Aorta (tissue), 5 donors: Measurements from ENCODE around the gene SCGB3A1. TPM values are rescaled to one million over a fixed set of nuclear protein-coding genes. Genes with fewer than 3 reads are reported as not detected.

Source experiments
- ATAC-seq: fragments of 200-7000 bp; cut with Tn5 transposase; one replicate; pipeline ENCODE4 v1.9.1; 2022; ENCODE audit warnings: moderate library complexity; ENCODE audit not compliant: low FRiP score
- DNase-seq, 2 donors: peaks; one replicate each; pipeline ENCODE4 v3.0.0-alpha.2; 2020
- H3K27ac ChIP-seq, 2 donors: one replicate each; pipeline ENCODE4 v1.5.1; 2013; ENCODE audit warnings: low read length in 2 of 2, mild to moderate bottlenecking in 2 of 2, moderate library complexity in 2 of 2, control low read depth in 1 of 2, inconsistent platforms in 1 of 2, low read depth in 1 of 2
- H3K27me3 ChIP-seq, 2 donors: one replicate each; pipeline ENCODE4 v1.6.1; 2013; ENCODE audit warnings: control low read depth in 1 of 2, low read length in 1 of 2, mild to moderate bottlenecking in 1 of 2, moderate library complexity in 1 of 2; ENCODE audit not compliant: insufficient read depth in 2 of 2, control insufficient read depth in 1 of 2
- H3K36me3 ChIP-seq, 2 donors: one replicate each; pipeline ENCODE4 v1.6.1; 2013; ENCODE audit warnings: control low read depth in 1 of 2, low read length in 1 of 2, mild to moderate bottlenecking in 1 of 2; ENCODE audit not compliant: insufficient read depth in 2 of 2, control insufficient read depth in 1 of 2
- H3K4me1 ChIP-seq, 2 donors: one replicate each; pipeline ENCODE4 v1.6.1; 2013; ENCODE audit warnings: low read length in 2 of 2, control low read depth in 1 of 2, mild to moderate bottlenecking in 1 of 2, moderate library complexity in 1 of 2; ENCODE audit not compliant: insufficient read depth in 2 of 2, control insufficient read depth in 1 of 2
- H3K4me3 ChIP-seq, 2 donors: one replicate each; pipeline ENCODE4 v1.5.1; 2013; ENCODE audit warnings: low read length in 2 of 2, control low read depth in 1 of 2, mild to moderate bottlenecking in 1 of 2
- H3K9me3 ChIP-seq: one replicate; pipeline ENCODE4 v1.6.1; 2013; ENCODE audit warnings: mild to moderate bottlenecking, low read length; ENCODE audit not compliant: control insufficient read depth
- WGBS, 2 donors: extraction: QIAGEN DNeasy Blood & Tissue Kit; methylation state at CpG; one replicate each; pipeline ENCODE4 v1.1.7; 2013; 5-methylcytosine and 5-hydroxymethylcytosine counted together
- intact Hi-C, 2 donors: fragments of 100-400 bp; cut with DNase I; formaldehyde crosslinking; loops; one replicate each; pipeline versions ENCODE4 v1.14.2 to v1.15.0; 2022
- polyA plus RNA-seq, 2 donors: library from polyadenylated mRNA; stranded (reverse); fragments of 200-250 nt; gene quantifications; one replicate each; pipeline ENCODE4 v1.2.3, GENCODE V29; 2013
- total RNA-seq, 2 donors: library from RNA; stranded (reverse); fragmentation: NEBNext Ultra II Directional; extraction: Animal tissue kit (Norgen Biotek cat#: 25700); gene quantifications; one replicate each; pipeline ENCODE4 v1.2.1, GENCODE V29; 2021
- donor health status: healthy with polysubstance abuse.
- donor health status: Bipolar disorder and iron deficiency.
- donor health status: DM: no; HTN: no; CAD: no.
- donor health status: DM: no; HTN: no; CAD: no.
- donor health status: DM: yes; HTN: yes; CAD: no.

SCGB3A1 gene
- total and polyA plus RNA-seq, 4 donors, result 2.0 TPM; not detected in 3

- ATAC-seq (no peak), DNase-seq (no peak)
- 80 to 84% methylated on average over 25 of the region's 25 CpGs for WGBS, 2 donors
- no peaks in the 10 kb centered on the region for H3K36me3 ChIP-seq
- no peak overlapping the region for H3K27ac ChIP-seq
- no peaks in the 10 kb centered on the region for H3K9me3 ChIP-seq
- no peaks in the 10 kb centered on the region for H3K4me1 ChIP-seq
- intact Hi-C loops, result no loop called here
- no peak overlapping the region for H3K4me3 ChIP-seq
- H3K27me3 ChIP-seq, result no peaks in the 10 kb centered on the region
Measured at GRCh38 chr5:180595381-180596114, 4.2 kb upstream of the SCGB3A1 start.

DNA sequence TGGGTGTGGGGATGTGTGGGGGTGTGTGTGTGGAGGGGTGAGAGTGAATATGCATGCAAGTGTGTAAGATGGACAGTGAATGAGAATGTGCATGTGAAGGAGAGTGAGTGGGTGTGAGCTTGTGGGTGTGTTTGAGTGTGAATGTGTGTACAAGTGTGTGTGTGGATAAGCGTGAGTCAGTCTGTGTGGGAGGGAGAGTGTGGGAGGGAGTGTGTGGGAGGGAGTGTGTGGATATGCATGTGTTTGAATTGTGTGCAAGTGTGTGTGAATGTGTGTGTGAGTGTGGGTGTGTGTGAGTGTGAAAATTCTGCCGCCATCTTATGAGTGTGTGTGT lies 3.7 kb upstream of the SCGB3A1 start:
- Histone ChIP-seq H3K9me3 (no peaks in the 10 kb centered on the region), H3K27me3 (no peaks in the 10 kb centered on the region), H3K4me1 (no peaks in the 10 kb centered on the region), H3K36me3 (no peaks in the 10 kb centered on the region), H3K4me3 (no peak overlapping the region), H3K27ac (no peak overlapping the region)
- intact Hi-C loops, result no loop called here
- DNase-seq (no peak), ATAC-seq (no peak)
- WGBS, 2 donors, result 85 to 92% methylated on average over 2 of the region's 2 CpGs

- no peaks in the 10 kb centered on the region for H3K4me1 ChIP-seq
- no peaks in the 10 kb centered on the region for H3K9me3 ChIP-seq
- no peak overlapping the region for H3K4me3 ChIP-seq
- H3K36me3 ChIP-seq, result no peaks in the 10 kb centered on the region
- H3K27me3 ChIP-seq, result no peaks in the 10 kb centered on the region
- no peak for DNase-seq
- no peak overlapping the region for H3K27ac ChIP-seq
- intact Hi-C loops, result no loop called here
- 92% methylated on average over 17 of the region's 17 CpGs for WGBS, 2 donors
- ATAC-seq, result no peak
Measured at GRCh38 chr5:180594311-180595045, 3.2 kb upstream of the SCGB3A1 start.

DNA sequence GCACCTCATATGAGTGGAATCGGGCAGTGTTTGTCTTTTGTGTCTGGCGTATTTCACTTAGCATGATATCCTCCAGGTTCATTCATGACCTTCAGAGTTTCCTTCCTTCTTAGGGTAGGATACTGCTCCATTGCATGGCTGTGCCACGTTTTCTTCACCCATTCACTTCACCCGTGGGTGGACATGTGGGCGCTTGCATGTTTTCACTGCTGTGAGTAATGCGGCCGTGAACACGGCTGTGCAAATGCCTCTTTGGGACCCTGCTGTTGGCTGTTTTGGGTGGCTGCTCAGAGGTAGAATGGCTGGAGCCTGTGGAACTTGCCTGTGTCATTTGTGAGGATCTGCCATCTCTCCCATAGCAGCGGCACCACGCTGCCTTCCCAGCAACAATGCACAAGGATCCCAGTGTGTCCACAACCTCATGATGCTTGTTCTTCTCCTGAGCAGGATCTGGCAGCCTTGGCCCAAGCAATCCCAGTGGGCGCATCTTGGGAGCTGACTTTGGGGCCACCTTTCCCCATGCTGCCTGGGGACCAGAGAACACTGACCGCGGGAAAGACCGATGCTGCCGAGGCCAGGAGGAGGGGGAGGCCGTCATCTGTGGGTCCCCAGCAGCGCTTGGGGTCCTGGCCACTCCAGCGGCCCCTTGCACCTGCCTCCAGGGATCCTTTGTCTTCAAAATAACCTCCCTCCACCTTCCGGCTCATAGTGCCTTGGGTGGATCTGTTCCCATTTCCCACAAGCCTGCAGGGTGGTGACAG lies 2.3 kb upstream of the SCGB3A1 start:
- H3K4me3 ChIP-seq, result no peak overlapping the region
- no peak overlapping the region for H3K27ac ChIP-seq
- H3K9me3 ChIP-seq, result no peaks in the 10 kb centered on the region
- intact Hi-C loops, result no loop called here
- 90 to 92% methylated on average over 18 to 19 of the region's 19 CpGs for WGBS, 2 donors
- DNase-seq (no peak), ATAC-seq (no peak)
- no peaks in the 10 kb centered on the region for H3K27me3 ChIP-seq
- no peaks in the 10 kb centered on the region for H3K4me1 ChIP-seq
- no peaks in the 10 kb centered on the region for H3K36me3 ChIP-seq

DNA sequence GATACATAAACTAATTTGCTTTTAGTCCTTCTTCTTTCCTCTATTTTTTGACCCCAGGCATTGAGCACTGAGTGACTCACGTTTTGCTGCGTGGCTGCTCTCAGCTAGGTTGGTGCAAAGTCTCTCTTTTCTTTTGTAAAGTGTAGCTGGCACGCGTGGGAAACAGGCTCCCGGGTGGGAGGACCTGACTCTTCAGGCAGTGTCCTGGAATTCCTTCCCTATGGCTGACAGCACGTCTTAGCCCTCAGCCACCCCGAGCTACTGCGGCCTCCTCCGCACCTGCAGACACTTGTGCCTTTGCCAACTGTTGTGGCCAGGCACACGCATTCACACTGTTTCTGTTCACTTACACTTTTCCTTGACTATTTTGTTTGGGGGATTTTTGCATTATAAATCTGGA lies 877 bp upstream of the SCGB3A1 start:
- intact Hi-C loops, result no loop called here
- Histone ChIP-seq H3K27me3 (no peaks in the 10 kb centered on the region), H3K9me3 (no peaks in the 10 kb centered on the region), H3K27ac (no peak overlapping the region), H3K4me1 (no peaks in the 10 kb centered on the region), H3K4me3 (no peak overlapping the region), H3K36me3 (no peaks in the 10 kb centered on the region)
- ATAC-seq (no peak), DNase-seq (no peak)
- WGBS, 2 donors, result 92 to 93% methylated on average over 10 of the region's 10 CpGs

DNA sequence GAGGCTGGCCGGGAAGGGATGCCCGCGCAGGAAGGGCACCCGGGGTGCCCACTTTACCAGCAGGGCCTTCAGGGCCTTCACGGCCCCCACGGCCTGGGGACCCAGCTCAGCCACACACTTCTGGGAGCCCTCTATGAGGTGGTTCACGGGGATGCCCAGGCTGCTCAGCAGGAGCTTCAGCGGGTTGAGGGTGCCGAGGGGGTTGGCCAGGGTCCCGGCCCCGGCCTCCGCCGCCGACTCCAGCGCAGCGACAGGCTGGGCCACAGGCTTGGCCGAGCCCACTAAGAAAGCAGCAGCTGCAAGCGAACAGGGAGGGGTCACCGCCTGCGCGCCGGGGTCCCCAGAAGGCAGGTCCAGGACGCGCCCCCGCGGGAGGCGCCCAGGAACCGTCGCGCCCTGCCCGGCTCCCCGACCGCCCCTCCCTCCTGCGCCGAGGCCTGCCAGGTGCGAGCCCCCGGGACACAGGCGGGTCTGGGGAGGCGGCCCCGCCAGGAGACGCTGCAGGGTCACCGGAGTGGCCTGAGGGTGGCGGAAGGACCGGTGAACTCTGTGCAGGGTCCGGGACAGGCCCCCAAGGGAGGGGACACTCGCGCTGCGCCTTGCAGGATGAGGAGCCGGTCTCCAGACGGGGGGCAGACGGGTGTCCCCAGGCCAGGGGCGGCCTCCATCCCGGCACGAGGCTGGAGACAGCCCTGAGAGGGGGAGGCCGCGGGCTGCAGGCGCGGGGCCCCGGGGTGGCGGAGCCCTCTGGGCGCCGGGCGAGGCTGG lies 572 bp downstream of the SCGB3A1 start:
- DNase-seq, result no peak
- no peak for ATAC-seq

GRCh38 chr5:180589771-180590542 lies 1.3 kb downstream of the SCGB3A1 start:
- intact Hi-C loops, result no loop called here
- 4% methylated on average over 36 to 44 of the region's 44 CpGs for WGBS, 2 donors
- ATAC-seq, result no peak
- no peak for DNase-seq
- no peaks in the 10 kb centered on the region for H3K36me3 ChIP-seq
- no peak overlapping the region for H3K4me3 ChIP-seq
- no peak overlapping the region for H3K27ac ChIP-seq
- H3K9me3 ChIP-seq, result no peaks in the 10 kb centered on the region
- no peaks in the 10 kb centered on the region for H3K27me3 ChIP-seq
- no peaks in the 10 kb centered on the region for H3K4me1 ChIP-seq

More for the DNA sequence above, 572 bp downstream of the SCGB3A1 start:
- no peaks in the 10 kb centered on the region for H3K36me3 ChIP-seq
- H3K4me1 ChIP-seq, result no peaks in the 10 kb centered on the region
- no peaks in the 10 kb centered on the region for H3K9me3 ChIP-seq
- H3K4me3 ChIP-seq, result no peak overlapping the region
- no peak overlapping the region for H3K27ac ChIP-seq
- no peaks in the 10 kb centered on the region for H3K27me3 ChIP-seq
- intact Hi-C loops, result no loop called here
- 1 to 2% methylated on average over 55 to 63 of the region's 63 CpGs for WGBS, 2 donors

GRCh38 chr5:180586870-180587269 lies 4.4 kb downstream of the SCGB3A1 start:
- no peak for ATAC-seq
- Histone ChIP-seq H3K27me3 (no peaks in the 10 kb centered on the region), H3K4me3 (no peak overlapping the region), H3K9me3 (no peaks in the 10 kb centered on the region), H3K4me1 (no peaks in the 10 kb centered on the region), H3K27ac (no peak overlapping the region), H3K36me3 (no peaks in the 10 kb centered on the region)
- 82 to 94% methylated on average over 10 of the region's 10 CpGs for WGBS, 2 donors
- no peak for DNase-seq
- intact Hi-C loops, result no loop called here
